Stimulated activated CD4-positive, alpha-beta T cell treated with anti-CD3 and anti-CD28 coated beads, TNF-alpha, amount 100 ng/mL, for 1 hour (primary cell): ENCODE measurements around the gene RALGDS.
A peak's percentile ranks its signal among the peaks of the same experiment; 100 is the strongest.

Source experiments
- DNase-seq, 3 donors: peaks; one replicate each; pipeline ENCODE4 v3.0.0-alpha.2; 2020; ENCODE audit warnings: low read depth in 3 of 3, low spot score in 1 of 3

The RALGDS gene

GRCh38 chr9:133137451-133138231 lies 16.6 kb upstream of the RALGDS start:
- no peak for DNase-seq

- DNase-seq: no peak
Observed at GRCh38 chr9:133135146-133135745, 14.2 kb upstream of the RALGDS start.

- DNase-seq: no peak
Observed at GRCh38 chr9:133134388-133135145, 13.5 kb upstream of the RALGDS start.

- peak; percentile 59 to 78 (median 70) for DNase-seq
Observed at GRCh38 chr9:133133681-133134387, 12.8 kb upstream of the RALGDS start.

- DNase-seq: no peak
Observed at GRCh38 chr9:133132174-133132573, 11.1 kb upstream of the RALGDS start.

DNA sequence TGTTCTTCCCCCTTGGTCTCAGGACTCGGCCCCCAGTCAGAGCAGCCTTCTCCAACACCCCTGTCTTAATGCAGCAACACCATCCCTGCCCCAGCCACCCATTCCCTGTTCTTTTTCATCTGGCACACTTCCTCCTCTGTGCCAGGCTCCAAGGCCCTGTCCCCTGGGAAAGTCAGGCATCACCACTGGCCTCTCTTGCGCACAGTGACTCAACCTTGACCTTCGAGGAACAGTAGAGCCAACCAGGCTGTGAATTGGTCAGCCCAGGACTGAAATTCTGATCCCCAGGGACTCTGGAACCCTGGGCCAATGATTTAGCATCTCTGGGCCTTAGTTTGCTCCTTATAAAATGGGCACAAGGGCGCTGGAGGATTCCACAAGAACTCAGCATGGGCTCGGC lies 10.5 kb upstream of the RALGDS start:
- no peak for DNase-seq

DNA sequence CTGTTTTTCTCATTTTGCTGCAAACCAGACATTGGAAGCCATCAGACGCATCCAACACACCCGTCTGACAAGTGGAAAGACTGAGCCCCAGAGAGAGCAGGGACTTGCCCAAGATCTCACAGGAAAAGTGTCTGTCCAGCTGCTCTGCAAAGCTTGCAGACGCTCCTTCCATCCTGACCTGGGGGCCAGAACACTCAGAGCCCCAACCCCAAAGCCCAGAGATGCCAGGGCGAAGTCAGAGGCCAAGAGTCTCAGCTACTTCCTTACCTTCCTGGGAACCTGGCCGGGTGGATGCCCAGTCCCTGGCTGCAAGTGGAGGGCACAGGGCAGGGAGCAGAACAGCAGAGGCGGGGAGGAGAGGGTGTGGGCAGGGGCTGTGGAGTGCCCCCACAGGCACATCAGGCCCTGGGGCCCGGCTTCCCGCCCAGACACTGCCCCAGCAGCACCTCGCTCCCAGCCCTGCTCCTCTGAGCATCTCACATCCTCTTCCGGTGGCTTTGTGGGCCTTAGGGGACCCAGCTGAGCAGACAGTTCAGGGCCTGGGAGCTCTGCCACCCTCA lies 9.7 kb upstream of the RALGDS start:
- DNase-seq: no peak

DNA sequence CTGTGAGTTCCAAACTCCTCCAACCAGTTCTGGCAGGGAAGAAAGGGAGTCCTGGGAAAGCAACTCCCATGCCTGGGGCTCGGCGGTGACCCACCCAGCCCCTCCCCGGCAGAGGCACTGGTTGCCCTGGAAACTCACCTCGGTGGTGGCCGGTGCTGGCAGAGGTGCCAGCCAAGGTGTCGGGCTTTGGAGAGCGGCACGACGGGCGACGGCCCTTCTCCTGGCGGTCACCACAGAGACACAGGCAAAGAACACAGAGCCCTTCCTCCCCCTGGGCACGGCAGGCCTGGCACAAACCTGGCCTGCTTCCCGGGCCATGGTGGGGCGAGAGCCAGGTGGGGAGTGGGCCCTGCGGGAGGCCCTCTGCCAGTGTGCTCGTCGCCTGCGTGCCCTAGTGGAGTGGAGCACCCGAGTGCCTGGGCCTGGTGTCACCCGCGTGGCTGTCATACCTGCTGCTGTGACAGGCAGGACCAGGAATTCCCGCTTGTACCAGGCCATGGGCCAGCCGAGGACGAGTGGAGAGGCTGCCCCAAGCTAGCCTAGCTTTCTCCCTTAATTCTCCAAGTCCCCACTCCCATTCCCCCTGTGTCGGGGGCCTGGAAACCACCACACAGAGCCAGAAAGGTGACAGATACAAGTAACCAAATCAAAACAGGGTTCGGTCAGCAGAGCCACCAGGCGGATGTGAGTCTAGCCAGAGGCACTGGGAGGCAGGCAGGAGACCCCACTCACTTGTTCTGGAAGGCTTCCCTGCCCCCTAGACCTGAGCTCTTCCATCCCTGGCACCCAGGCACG lies 8.2 kb upstream of the RALGDS start:
- DNase-seq: no peak

GRCh38 chr9:133128152-133128551 lies 7.1 kb upstream of the RALGDS start:
- no peak for DNase-seq

DNA sequence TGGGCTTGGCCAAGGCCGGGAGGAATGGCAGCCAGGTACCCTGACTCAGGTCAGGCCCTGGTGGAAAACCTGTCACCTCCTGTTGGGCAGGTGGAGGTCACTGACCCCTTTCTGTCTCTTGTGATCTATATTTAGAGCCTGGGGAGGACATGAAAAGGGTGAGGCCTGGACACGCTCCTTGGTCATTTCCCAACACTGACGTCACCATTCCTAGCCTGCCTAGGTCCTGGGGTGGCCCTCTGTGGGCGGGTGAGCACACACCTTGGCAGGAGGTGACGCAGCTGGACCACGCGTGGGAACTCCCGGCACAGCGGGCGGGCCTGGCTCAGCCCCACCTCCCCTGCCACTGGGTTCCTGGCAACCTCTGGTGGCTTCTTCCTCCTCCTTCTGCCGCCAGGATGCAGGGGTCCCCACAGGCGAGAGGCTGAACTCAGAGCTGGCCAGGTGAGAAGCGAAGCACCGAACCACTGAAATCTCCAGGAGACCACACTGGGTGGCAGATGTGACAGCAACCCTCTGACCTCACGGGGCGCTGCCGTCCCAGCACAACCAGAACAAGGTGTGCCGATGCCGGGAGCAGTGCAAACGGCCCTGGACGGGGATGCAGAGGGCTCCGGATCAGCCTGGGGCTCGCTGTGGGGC lies 6.4 kb upstream of the RALGDS start:
- no peak for DNase-seq

- no peak for DNase-seq
Observed at GRCh38 chr9:133126697-133127339, 5.8 kb upstream of the RALGDS start.

DNA sequence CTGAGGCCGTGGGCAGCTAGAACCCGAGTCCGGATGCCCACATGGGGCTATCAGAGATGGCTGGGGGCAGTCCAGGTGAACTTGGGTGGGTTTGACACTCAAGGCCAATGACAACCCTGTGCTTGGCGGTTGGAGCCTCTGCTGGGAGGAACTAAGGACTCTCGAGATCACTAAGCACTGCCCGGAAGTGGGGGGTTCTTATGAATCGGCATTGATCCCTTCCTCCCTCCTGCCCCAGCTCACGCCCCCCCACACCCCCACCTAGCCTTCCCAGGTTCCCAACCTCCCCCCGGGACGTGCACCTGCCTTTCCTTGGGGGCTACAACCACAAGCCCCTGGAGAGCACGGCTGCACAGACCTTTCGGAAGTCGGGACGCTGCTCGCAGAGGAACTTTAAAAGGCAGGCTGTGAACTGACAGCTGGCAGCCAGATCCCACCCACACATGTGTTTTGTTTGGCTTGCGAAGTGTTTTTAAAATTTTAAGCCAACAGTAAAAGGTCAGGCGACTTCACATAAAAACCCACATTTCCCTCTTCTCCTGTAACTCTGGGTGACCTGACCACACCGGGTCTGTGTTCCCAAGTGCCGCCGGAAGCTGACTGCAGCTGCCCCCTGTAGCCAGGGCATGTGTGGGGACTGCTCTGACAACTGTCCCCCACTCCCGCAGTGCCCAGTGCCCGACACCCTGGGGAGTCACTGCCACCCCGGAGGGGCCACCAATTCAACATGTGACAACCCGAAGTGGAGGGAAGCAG lies 5.1 kb upstream of the RALGDS start:
- DNase-seq: no peak

DNA sequence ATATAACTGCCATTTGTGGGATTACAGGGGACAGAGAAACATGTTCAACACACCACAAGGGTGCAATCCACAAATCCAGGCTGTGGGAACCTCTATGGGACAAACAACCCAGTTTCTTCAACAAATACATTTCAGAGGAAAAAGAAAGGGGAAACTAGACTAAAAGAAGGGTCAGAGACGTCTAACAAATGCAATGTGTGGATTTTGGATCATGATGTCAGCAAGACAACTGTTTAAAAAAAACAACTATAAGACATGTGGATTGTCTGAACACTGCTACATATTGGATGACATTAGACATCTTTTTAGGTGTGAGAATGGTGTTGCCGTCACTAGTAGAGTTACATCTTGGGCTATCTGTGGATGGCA lies 3.9 kb upstream of the RALGDS start:
- DNase-seq: no peak

GRCh38 chr9:133124123-133124906 lies 3.3 kb upstream of the RALGDS start:
- no peak for DNase-seq

DNA sequence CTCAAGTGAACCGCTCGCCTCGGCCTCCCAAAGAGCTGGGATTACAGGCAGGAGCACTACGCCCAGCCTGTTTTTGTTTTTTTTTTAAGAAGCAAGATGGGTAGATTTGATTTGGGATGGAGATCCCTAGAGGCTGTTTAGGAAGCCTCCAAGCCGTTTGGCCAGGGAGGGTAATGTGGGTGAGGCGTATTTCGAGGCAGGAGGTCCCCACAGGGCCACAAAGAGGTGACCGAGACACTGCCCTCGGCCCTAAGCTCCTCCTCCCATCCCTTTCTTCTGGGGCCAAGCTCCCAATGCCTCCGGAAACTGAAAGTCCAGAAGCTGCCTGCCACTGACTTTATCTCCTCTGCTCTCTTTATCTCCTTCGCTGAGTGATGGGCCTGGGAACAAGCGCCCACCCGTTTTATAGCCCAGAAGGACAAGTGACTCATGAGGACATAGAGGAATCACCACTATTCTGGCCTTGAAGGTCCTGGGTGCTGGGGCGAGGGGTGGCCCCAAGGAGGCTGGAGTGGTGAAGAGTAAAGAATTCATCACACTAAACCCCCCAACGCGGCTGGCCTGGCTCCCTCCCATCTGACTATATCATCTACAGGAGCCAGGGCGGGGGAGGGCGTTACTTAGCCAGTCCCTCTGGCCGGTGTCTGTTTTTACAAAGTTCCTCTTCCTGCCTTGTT lies 2.0 kb upstream of the RALGDS start:
- no peak for DNase-seq

- DNase-seq: no peak
Observed at GRCh38 chr9:133122605-133122934, 1.5 kb upstream of the RALGDS start.

DNA sequence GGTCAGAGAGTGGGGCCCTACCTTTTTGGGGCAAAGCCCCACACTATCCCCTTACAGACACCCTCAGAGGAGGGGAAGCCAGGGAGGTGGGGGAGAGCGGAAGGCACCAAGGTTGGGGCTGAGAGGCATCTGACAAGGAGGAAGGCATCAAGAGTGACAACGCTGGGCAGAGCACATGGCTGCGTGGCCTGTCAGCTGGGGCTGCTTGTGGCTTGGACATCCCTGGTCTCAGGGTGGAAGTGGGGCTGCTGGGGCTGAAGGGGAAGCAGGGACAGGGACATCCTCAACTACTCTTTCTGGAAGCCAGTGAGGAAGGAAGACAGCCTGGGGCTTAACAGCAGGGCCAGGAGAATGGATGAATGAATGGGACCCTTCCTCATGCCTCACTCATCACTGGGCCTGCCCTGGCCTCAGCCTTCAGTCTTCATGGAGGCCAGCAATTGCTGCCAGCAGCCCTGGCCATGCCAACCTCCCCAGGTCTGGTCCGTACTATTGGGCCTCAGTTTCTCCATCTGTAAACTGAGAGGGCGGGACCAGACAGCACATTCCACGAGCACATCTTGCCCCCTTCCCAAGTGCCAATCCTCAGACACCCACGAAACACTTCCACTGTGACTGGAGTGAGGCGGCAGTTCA lies 993 bp upstream of the RALGDS start:
- DNase-seq: no peak
